PC-3 (cell line): ENCODE results near the gene FAM168A.

ENCODE experiments used
- CTCF ChIP-seq: fragments of 300-600 bp; sonication (generic); conservative IDR thresholded peaks from 2 replicates; pipeline ENCODE4 v1.5.1; 2017; ENCODE audit warnings: antibody characterized with exemption, low read depth, mild to moderate bottlenecking, low read length
- EZH2phosphoT487 ChIP-seq: fragments of 300-600 bp; sonication (generic); IDR thresholded peaks from 2 replicates; pipeline ENCODE4 v1.6.1; 2018; ENCODE audit warnings: mild to moderate bottlenecking, antibody characterized with exemption, low read length, borderline replicate concordance

GRCh38 chr11:73481626-73482025 is 116.3 kb downstream of the FAM168A start:
- TF ChIP-seq CTCF: no peak
- TF ChIP-seq EZH2phosphoT487: no peak
